Measurements from ENCODE around the gene TEX2. TPM values are rescaled to one million over a fixed set of nuclear protein-coding genes. Genes with fewer than 3 reads are reported as not detected.

The TEX2 gene
- total RNA-seq, 1 experiment from 2014 or later = 20.2 TPM

GRCh38 chr17:64256913-64257807, 5.9 kb downstream of the TEX2 start:
- intact Hi-C loops (cut with micrococcal nuclease; ENCODE audit: unreplicated experiment) = no loop called here
- Histone ChIP-seq H3K27me3 (replicated peaks; ENCODE audit: control insufficient read depth, insufficient read depth, low read length) (no peaks in the 10 kb centered on the region), H3K4me3 (ENCODE audit: low read depth, low read length) (no peak overlapping the region), H3K36me3 (ENCODE audit: control insufficient read depth, insufficient read depth, low read length) (no peaks in the 10 kb centered on the region), H3K9me3 (no peaks in the 10 kb centered on the region), H3K4me1 (peaks cover 18% of the 10 kb centered on the region)
- ChIA-PET CTCF (no interaction called here), POLR2A (no interaction called here)
- Mint-ChIP-seq H3K9me3 (ENCODE audit: unreplicated experiment) (no peaks in the 10 kb centered on the region), H3K4me1 (ENCODE audit: low read depth, unreplicated experiment) (peaks cover 43% of the 10 kb centered on the region), H3K36me3 (ENCODE audit: insufficient read depth, unreplicated experiment) (no peaks in the 10 kb centered on the region), H3K27me3 (ENCODE audit: insufficient read depth, unreplicated experiment) (no peaks in the 10 kb centered on the region), H3K4me3 (ENCODE audit: unreplicated experiment) (no peak overlapping the region), H3K27ac (ENCODE audit: unreplicated experiment) (no peak overlapping the region)
- TF ChIP-seq CTCF (IDR thresholded peaks at IDR 0.05; ENCODE audit: insufficient read depth in 1 of 2, low read depth in 1 of 2, low read length in 1 of 2, severe bottlenecking in 1 of 2, unreplicated experiment in 1 of 2) = no peak
- DNase-seq = no peak
- BruUV-seq (replicated peaks) = no TSS peak

- Mint-ChIP-seq H3K4me3 (ENCODE audit: unreplicated experiment) (no peak overlapping the region), H3K27ac (ENCODE audit: unreplicated experiment) (no peak overlapping the region), H3K9me3 (ENCODE audit: unreplicated experiment) (no peaks in the 10 kb centered on the region), H3K4me1 (ENCODE audit: low read depth, unreplicated experiment) (peaks cover 31% of the 10 kb centered on the region), H3K36me3 (ENCODE audit: insufficient read depth, unreplicated experiment) (no peaks in the 10 kb centered on the region), H3K27me3 (ENCODE audit: insufficient read depth, unreplicated experiment) (no peaks in the 10 kb centered on the region)
- H3K4me3 ChIP-seq (ENCODE audit: low read depth, low read length) = no peak overlapping the region
- H3K4me1 ChIP-seq = peaks cover 14% of the 10 kb centered on the region
- BruUV-seq (replicated peaks) = no TSS peak
- no peak for DNase-seq
- intact Hi-C loops (cut with micrococcal nuclease; ENCODE audit: unreplicated experiment) = no loop called here
- H3K36me3 ChIP-seq (ENCODE audit: control insufficient read depth, insufficient read depth, low read length) = no peaks in the 10 kb centered on the region
- no peak for TF ChIP-seq CTCF (IDR thresholded peaks at IDR 0.05; ENCODE audit: insufficient read depth in 1 of 2, low read depth in 1 of 2, low read length in 1 of 2, severe bottlenecking in 1 of 2, unreplicated experiment in 1 of 2)
- no peaks in the 10 kb centered on the region for H3K27me3 ChIP-seq (replicated peaks; ENCODE audit: control insufficient read depth, insufficient read depth, low read length)
- CTCF ChIA-PET = no interaction called here
- POLR2A ChIA-PET = no interaction called here
- H3K9me3 ChIP-seq = no peaks in the 10 kb centered on the region
Observed at GRCh38 chr17:64255764-64256163, 7.3 kb downstream of the TEX2 start.

- H3K9me3 Mint-ChIP-seq (ENCODE audit: unreplicated experiment) = no peaks in the 10 kb centered on the region
- H3K4me1 ChIP-seq = peaks cover 8% of the 10 kb centered on the region; the same call in 1 of the 2 replicates
Observed at GRCh38 chr17:64254755-64255154, 8.3 kb downstream of the TEX2 start.

More at GRCh38 chr17:64254755-64255154, 8.3 kb downstream of the TEX2 start:
- BruUV-seq (replicated peaks) = no TSS peak
- intact Hi-C loops (cut with micrococcal nuclease; ENCODE audit: unreplicated experiment) = no loop called here
- CTCF ChIA-PET = no interaction called here
- H3K27ac Mint-ChIP-seq (ENCODE audit: unreplicated experiment) = no peak overlapping the region
- H3K36me3 Mint-ChIP-seq (ENCODE audit: insufficient read depth, unreplicated experiment) = no peaks in the 10 kb centered on the region
- no peaks in the 10 kb centered on the region for H3K9me3 ChIP-seq
- no peak overlapping the region for H3K4me3 Mint-ChIP-seq (ENCODE audit: unreplicated experiment)
- peaks cover 31% of the 10 kb centered on the region for H3K4me1 Mint-ChIP-seq (ENCODE audit: low read depth, unreplicated experiment)
- no peak overlapping the region for H3K4me3 ChIP-seq (ENCODE audit: low read depth, low read length)
- TF ChIP-seq CTCF (IDR thresholded peaks at IDR 0.05; ENCODE audit: insufficient read depth in 1 of 2, low read depth in 1 of 2, low read length in 1 of 2, severe bottlenecking in 1 of 2, unreplicated experiment in 1 of 2) = no peak
- no peak for DNase-seq
- no peaks in the 10 kb centered on the region for H3K27me3 ChIP-seq (replicated peaks; ENCODE audit: control insufficient read depth, insufficient read depth, low read length)
- no peaks in the 10 kb centered on the region for H3K36me3 ChIP-seq (ENCODE audit: control insufficient read depth, insufficient read depth, low read length)
- POLR2A ChIA-PET = no interaction called here
- no peaks in the 10 kb centered on the region for H3K27me3 Mint-ChIP-seq (ENCODE audit: insufficient read depth, unreplicated experiment)
